ENCODE results near the gene SPRR2E.
"Not testable (repeated sequence)": the region's sequence is repeated elsewhere in the genome, so short reads cannot be mapped to it uniquely, and the experiment has no call there.

GRCh38 chr1:153115264-153115663 lies 20.9 kb upstream of the SPRR2E start:
- TF ChIP-seq, protein P1, sequence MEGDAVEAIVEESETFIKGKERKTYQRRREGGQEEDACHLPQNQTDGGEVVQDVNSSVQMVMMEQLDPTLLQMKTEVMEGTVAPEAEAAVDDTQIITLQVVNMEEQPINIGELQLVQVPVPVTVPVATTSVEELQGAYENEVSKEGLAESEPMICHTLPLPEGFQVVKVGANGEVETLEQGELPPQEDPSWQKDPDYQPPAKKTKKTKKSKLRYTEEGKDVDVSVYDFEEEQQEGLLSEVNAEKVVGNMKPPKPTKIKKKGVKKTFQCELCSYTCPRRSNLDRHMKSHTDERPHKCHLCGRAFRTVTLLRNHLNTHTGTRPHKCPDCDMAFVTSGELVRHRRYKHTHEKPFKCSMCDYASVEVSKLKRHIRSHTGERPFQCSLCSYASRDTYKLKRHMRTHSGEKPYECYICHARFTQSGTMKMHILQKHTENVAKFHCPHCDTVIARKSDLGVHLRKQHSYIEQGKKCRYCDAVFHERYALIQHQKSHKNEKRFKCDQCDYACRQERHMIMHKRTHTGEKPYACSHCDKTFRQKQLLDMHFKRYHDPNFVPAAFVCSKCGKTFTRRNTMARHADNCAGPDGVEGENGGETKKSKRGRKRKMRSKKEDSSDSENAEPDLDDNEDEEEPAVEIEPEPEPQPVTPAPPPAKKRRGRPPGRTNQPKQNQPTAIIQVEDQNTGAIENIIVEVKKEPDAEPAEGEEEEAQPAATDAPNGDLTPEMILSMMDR (IDR thresholded peaks at IDR 0.05), result not testable (repeated sequence)
- TF ChIP-seq EP300 (IDR thresholded peaks at IDR 0.05), result not testable (repeated sequence)

Data from tibial nerve (tissue), 4 donors.